Erythroblast (primary cell): Measurements from ENCODE around the gene TMEM185A.
"Not testable (repeated sequence)": the region's sequence is repeated elsewhere in the genome, so short reads cannot be mapped to it uniquely, and the experiment has no call there.

Source experiments
- DNase-seq, 2 experiments: peaks; one replicate each; lab custom pipeline; 2025; lab: John Stamatoyannopoulos, UW
- GATA1 ChIP-seq: IDR thresholded peaks from 2 replicates; pipeline ENCODE4 v1.6.1; 2011; ENCODE audit warnings: low read depth, mild to moderate bottlenecking, control low read depth, low read length, moderate library complexity
- POLR2A ChIP-seq: IDR thresholded peaks from 2 replicates; pipeline ENCODE4 v1.6.1; 2011; ENCODE audit warnings: mild to moderate bottlenecking, low read length

The TMEM185A gene

DNA sequence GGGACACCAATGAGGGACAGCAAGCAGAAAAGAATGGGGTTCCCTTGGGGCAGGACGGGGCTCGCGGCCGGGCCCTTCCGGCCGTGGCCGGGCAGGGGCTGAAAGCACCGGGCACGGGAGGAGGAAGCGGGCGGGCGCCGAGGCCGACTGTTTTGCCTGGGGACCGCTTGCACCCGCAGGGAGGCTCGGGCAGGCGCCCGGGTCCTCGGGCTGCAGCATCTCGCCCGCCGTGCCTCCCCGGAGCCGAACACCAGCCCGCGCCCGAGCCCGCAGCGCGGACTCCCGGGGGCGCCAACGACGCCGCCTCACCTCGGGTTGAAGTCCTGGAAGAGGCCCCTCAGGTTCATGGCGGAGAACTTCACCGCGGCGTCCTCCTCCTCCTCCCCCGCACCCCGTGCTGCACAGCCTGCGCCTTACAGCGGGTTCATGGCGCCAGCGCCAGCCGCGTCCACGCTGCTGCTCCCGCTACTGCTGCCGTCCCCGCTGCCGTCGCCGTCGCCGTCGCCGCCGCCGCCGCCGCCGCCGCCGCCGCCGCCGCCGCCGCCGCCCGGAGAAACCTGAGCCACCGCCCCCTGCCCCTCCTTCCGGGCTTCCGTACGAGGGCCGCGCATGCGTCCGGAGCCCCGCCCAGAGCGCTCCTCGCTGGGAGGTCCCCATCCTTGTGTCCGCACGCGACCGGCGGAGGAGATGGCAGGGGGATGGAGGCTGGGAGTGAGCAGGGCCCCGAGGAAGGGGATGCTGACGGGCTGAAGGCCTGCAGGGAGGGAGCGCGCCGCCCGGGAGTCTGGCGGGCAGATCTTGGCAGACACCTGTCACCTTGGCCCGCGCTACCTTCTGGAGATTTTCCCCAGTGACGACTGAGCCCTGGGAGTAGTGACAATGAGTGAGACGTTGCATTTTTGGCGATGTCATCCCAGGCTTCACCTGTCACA lies at the start of gene TMEM185A:
TSS of gene TMEM185A (minus strand) at position 559 of the 932 bp plus-strand sequence. CDS start at position 347, 212 bp downstream.
- DNase-seq, result peak; percentile 77 to 83
- TF ChIP-seq POLR2A (no peak), GATA1 (no peak)

DNA sequence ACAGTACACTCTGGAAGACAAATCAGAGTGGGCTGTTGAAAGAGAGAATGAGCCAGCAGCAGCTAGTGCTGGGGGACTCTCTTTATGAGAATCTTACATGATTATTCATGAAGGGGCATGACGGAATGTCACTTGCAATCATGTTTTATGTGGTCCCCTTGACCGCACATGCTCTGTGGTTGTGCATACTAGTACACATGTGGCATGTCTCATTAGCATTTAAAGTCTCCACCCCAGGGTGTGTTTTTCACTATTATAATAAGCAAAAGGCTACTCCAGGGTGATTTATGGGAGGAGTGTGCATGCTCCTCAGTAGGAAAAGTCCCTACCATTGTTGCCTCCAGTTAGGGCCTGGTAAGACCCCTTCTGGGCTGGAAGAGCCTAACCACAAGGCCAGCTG lies 49.6 kb upstream of the TMEM185A start:
- no peak for DNase-seq

DNA sequence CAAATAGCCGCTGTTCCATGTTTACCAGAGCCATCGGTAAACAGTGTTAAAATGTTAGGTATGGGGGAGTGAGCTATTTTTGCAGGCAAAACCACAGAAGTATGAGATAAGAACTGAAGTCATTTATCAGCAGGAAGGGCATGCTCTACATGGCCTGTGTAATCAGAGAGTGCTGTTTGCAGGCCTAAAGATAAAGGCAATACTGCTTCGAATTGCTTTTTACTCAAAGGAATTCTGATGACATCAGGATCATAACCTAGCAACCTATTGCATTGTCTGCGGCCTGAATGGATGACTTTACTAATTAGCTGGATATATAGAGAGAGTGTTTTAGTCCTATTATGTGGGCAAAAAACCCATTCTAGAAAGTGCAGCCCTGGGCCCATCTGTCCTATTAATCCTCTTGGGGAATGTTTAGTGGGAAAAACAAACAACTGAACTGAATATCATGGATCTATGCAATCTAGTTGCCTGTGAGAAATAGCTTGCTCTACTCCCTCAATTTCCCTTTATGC lies 47.6 kb upstream of the TMEM185A start:
- DNase-seq, result not testable (repeated sequence)

More for the DNA sequence above, 49.6 kb upstream of the TMEM185A start:
- TF ChIP-seq GATA1, result no peak
- TF ChIP-seq POLR2A, result no peak

DNA sequence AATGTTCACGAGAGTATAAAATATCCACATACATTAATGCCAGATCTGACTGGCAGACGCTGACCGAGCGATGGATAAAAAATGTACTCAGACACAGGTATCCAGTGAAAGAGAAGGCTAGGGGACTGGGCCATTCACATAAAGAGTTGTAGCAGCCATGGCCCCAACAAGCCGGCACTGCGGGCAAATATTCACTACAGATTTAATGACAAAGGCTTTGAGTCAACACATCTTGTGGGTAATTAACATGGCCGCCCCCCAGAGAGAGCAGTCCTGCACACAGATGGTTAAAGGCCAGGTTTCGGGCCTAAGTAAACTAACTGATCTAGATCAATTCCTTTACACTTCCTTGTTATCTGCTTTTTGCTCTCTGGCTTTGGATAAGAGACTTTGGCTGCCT lies 44.0 kb upstream of the TMEM185A start:
- not testable (repeated sequence) for DNase-seq

DNA sequence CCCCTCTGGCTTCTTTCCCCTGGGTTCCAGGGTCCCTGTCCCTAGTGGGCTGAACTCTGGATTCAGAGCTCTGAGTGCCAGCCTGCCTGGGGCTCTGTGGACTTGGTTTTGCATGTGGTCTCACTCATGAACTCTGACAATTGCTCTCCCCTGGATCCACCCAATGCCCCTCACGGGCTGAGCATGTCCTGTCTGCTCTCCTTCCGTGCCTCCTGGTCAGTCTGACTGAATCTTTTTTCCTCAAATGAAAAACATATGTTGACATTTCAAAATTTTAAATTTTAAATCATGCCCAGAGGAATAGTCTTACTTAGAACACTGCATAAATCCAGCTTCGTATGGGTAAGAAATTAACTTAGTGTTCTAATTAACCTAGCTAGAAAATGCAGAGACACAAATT lies 43.5 kb upstream of the TMEM185A start:
- DNase-seq, result not testable (repeated sequence)

DNA sequence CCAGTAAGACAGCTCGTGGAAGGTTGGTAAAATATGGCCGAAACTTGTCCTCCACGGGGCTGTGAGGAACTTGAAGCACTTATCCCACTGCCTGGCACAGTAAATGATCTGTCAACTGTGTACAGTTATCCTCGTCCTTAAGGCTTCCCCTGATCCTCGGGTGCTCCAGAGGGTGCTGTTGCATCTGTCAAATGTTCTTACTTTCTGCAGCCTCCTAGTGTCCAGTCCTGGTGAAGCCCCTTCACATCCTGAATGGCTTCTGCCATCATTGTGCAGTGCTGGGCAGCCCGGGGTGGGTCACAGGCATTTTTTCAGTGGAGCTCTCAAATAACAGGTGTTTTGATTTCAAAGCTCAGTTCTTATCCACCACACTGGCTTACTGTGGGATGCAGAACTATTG lies 29.0 kb upstream of the TMEM185A start:
- not testable (repeated sequence) for DNase-seq

DNA sequence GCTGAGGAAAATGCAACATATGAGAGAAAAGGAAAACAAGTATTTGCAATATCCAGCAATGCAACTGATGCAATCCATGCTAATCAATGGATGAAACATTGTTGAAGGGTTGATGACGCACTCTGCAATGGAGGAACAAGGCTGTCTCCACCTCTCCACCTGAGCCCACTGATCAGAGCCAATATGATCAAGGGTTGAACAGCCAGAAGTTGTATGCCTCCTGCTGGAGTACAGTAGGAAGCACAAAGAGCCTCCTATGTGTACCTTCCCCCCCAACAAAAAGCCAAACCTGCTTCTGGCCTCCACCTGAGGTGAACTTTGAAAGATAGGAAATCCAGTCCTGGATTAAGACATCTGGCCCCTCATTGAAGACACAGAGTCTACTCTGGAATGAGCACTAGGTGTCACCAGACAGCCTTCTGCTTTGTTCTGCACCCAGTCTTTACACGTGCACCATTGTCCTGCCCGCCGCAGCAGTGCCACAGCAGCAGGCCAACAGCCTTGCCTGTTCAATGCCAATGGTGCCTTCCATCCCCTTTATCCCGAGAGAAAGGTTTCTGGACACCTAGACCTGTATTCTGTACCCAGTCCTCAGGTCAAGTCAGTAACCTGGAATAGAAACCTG lies 24.8 kb upstream of the TMEM185A start:
- DNase-seq, result not testable (repeated sequence)

DNA sequence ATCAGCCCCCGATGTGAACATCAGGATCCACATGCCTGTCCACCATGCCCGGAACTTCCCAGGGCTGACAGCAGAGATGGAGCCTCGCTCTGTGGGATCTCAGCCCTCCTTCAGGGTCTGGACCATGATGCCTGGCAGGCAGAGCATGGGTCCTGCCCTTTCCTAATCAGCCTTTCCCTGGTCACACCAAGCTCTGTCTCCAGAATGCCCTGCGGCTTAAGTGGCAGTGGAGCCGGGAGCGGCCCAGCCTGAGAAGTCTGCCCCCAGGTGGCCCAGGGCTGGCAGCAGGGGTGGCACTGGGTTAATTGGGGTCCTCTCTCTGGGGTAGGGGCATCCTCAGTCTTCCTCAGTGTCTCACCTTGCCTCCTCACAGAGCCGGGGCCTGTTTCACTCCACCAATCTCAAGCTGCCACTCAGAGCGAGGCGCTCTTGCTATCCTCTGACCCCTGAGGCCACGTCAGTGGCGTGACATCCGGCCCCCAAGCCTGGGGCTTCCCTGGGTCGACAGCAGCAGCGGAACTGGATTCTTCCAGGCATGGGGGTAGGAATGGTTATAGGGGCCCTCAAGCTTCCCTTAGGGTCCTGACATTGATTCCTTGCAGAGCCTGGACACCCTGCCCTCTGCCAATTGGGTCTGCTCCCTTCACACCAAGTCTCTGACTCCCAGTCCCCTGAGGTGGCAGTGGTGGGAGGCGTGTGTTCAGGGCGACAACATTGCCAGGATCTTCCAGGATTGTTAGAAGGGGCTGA lies 20.8 kb upstream of the TMEM185A start:
- no peak for TF ChIP-seq GATA1
- no peak for TF ChIP-seq POLR2A
- DNase-seq, result no peak

DNA sequence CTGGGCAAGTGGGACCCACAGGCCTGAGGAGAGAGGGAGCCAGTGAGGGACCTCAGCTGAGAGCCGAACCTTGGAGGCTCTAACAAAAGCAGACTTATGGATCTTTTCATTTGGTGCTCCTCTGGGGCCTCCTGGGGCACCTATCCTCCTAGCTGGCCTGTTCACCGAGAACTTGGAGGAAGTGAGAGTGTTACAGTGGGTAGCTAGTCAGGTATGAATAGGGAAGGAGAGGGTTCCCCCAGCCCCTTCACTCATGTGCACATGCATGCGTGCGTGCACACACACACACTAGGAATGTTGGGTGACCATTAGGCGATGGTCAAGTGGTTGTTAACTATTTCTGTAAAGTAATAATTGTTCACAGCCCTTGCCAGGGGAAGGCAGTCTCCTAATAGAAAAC lies 18.6 kb upstream of the TMEM185A start:
- no peak for DNase-seq
- no peak for TF ChIP-seq POLR2A

DNA sequence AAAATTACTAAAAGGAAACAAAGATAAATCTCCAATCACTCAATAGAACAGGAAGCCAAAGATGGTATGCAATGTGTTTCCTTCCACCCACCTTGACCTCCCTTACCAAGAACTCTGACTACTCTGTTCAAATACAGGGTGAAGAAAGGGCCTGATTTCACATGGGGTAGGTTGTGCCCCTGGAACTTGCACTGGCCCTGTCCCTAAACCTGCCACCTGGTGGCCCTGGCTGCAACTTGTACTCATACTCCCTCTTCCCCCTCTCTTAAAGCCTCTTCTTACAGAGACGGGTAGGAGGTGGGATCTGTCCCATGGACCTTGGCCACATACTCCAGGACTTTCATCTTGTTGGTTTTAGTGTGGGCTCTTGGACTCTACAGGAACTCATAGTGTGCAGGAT lies 17.3 kb upstream of the TMEM185A start:
- DNase-seq, result peak in 1 of 2 experiments; percentile 0
- TF ChIP-seq GATA1 (no peak), POLR2A (no peak)

DNA sequence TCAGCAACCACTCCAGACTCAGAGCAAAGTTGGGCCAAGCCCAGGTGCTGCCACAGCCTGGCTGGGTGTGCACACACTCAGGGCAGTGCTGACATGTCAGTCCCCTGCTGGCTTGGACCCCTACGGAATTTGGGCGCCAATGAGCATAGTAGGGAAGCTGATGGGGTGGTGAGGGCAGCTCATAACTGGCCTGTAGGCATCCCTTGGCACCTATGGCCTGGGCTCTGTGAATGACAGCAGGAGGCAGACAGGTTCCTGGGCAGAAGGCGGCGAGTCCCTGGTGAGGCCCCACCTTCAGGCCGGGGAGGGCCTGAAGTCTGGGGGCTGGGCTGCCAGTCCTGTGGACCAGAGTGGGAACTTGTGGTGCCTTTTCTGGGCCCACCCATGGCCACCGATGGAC lies 15.9 kb upstream of the TMEM185A start:
- TF ChIP-seq POLR2A, result no peak
- TF ChIP-seq GATA1, result no peak
- DNase-seq, result no peak

DNA sequence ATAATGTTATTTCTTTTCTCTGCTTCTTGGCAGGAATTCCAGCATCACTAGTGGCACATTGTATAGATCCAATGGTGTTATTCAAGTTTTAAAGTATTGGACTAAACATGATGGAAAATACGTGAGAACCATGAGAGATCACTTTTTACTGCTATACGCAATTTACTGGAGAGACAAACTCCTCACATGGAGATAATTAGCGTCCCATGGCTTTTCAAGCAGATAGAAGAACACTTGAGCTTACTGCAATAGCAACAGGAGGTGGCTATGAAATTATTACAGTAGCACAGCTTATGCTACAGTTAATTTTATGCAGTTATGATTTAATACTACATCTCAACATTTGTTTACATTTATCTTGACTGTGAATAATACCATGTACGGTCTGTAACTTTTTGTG lies 11.9 kb upstream of the TMEM185A start:
- no peak for DNase-seq
- TF ChIP-seq GATA1 (no peak), POLR2A (no peak)

DNA sequence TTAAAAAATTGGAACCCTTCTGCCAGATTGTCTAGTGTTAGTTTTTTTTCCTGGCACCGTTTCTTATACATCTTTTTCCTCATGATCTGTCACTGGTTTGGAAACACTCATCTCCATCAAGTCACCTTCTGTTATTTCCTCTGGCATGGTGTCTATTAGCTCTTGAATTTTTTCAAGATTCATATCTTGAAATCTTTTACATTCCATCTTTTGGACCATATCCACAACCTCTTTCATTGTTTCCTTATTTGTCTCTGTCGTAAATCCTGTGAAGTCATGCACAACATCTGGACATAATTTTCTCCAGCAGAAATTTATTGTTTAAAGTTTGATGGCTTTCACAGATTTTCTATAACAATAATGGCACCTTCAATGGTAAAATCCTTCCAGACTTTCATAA lies 10.2 kb upstream of the TMEM185A start:
- TF ChIP-seq GATA1 (no peak), POLR2A (no peak)
- DNase-seq, result no peak

DNA sequence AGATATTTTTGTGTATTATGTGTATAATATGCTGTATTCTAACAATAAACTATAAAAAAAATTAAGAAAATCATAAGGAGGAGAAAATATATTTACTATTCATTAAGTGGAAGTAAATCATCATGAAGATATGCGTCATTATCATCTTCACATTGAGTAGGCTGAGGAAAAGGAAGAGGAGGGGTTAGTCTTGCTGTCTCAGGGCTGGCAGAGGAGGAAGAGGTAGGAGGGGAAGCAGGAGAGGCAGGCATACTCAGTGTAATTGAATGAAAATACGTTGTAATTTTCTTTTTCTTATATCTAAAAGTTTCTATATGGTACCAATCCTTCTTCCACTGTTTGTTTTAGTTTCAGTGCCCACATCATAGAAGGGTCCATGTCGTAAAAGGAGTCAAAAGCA lies 9.8 kb upstream of the TMEM185A start:
- no peak for DNase-seq
- TF ChIP-seq POLR2A, result no peak
- TF ChIP-seq GATA1, result no peak
